Esophagus squamous epithelium (tissue), 5 donors: ENCODE measurements around the gene DLX6. TPM values are rescaled to one million over a fixed set of nuclear protein-coding genes. Genes with fewer than 3 reads are reported as not detected.

Experiments
- DNase-seq: peaks from one replicate; lab custom pipeline; 2025; lab: John Stamatoyannopoulos, UW
- H3K27ac ChIP-seq, 4 donors: fragments of 200-600 bp; sonication (generic); one replicate each; pipeline ENCODE4 v1.5.1; 2016 to 2019; ENCODE audit warnings: mild to moderate bottlenecking in 1 of 4
- H3K27me3 ChIP-seq, 4 donors: fragments of 200-600 bp; sonication (generic); 1 replicate in 3 of 4; 2 replicates in 1 of 4; pipeline versions ENCODE4 v1.5.1 to v1.6.0; 2017 to 2021; ENCODE audit warnings: antibody characterized with exemption in 1 of 4
- H3K36me3 ChIP-seq, 3 donors: fragments of 200-600 bp; sonication (generic); one replicate each; pipeline ENCODE4 v1.5.1; 2016 to 2019
- H3K4me1 ChIP-seq, 3 donors: fragments of 200-600 bp; sonication (generic); one replicate each; pipeline ENCODE4 v1.5.1; 2017 to 2019
- H3K4me3 ChIP-seq, 4 donors: fragments of 200-600 bp; sonication (generic); 1 replicate in 3 of 4; 2 replicates in 1 of 4; pipeline ENCODE4 v1.5.1; 2016 to 2019; ENCODE audit warnings: mild to moderate bottlenecking in 2 of 4, moderate library complexity in 1 of 4
- H3K9me3 ChIP-seq, 3 donors: fragments of 200-600 bp; sonication (generic); one replicate each; pipeline ENCODE4 v1.5.1; 2016 to 2019
- POLR2A ChIP-seq, 4 donors: fragments of 450-650 bp; IDR thresholded peaks; one replicate each; pipeline ENCODE4 v1.6.1; 2017; ENCODE audit warnings: antibody characterized with exemption in 4 of 4, mild to moderate bottlenecking in 4 of 4, moderate library complexity in 3 of 4
- WGBS, 2 donors: methylation state at CpG; one replicate each; pipeline ENCODE4 v1.1.5; 2018; 5-methylcytosine and 5-hydroxymethylcytosine counted together
- intact Hi-C: fragments of 100-400 bp; cut with DNase I; formaldehyde crosslinking; loops from one replicate; pipeline ENCODE4 v1.15.0; 2022
- total RNA-seq, 4 donors: library from RNA; depleted of rRNA; stranded (reverse); fragments of >200 nt; gene quantifications; one replicate each; pipeline ENCODE4 v1.1.0, GENCODE V29; 2016
- TF ChIP-seq, protein P1 (sequence below), 6 experiments: fragments of 450-650 bp in 4 of 6; fragments of 200-600 bp in 2 of 6; sonication (generic) in 2 of 6; IDR thresholded peaks; one replicate each; pipeline ENCODE4 v1.5.1; 2016 to 2019; ENCODE audit warnings: antibody characterized with exemption in 6 of 6, mild to moderate bottlenecking in 4 of 6, moderate library complexity in 4 of 6
- donor health status: DM: yes; HTN: yes; CAD: no.

DLX6 gene
- total RNA-seq, 4 donors from 2014 or later = not detected

DNA sequence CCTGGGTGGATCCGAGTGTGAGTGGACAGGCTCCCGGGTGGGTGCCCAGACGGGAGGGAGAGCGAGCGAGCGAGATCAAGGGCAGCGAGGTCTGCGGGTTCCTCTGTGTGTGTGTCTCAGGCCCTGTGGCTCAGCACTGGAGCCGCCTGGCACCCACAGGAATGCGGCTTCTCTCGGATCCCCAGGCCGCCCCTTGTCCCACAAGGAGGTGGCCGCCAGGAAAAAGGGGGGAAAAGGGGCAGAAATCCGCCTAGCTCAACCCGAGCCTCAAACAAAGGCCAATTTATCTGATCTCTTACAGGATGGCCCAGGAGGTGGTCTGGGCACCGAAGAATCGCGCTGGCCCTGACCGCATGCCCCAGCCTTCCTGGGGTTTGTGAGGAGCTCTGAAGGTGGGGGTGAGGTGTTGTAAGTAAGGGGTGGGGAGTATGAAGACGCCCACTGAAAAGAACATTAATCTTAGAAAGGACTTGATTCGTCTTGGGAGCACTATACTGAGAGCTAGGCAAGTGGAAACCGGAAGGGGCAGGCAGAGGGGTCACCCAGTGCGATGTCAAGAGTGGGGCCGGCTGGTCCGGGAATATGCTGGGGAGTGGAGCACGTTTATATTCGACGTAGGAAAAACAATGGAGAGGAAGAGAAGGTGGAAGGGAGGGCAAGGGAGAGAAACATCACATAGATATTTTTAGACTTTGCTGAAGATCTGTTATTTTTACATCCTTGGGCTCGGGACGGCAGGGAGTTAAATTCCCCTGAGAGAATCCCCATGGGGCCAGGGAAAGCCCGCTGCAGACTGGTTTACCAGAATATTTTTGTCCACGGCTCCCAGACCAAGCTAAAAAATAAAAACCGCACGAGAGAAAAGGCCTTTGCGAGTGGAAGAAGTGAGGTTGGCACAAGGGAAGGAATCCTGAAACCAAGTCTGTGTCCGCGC lies 12.1 kb downstream of the DLX6 start:
- Histone ChIP-seq H3K4me1 (peaks cover 12 to 48% (median 24%) of the 10 kb centered on the region in 3 donors), H3K27me3 (peaks cover 7 to 100% (median 56%) of the 10 kb centered on the region in 4 donors), H3K27ac (no peak overlapping the region), H3K36me3 (no peaks in the 10 kb centered on the region), H3K4me3 (peak overlapping the region in 1 of 4 donors; percentile 38), H3K9me3 (no peaks in the 10 kb centered on the region)
- intact Hi-C loops = no loop called here
- TF ChIP-seq, protein P1, sequence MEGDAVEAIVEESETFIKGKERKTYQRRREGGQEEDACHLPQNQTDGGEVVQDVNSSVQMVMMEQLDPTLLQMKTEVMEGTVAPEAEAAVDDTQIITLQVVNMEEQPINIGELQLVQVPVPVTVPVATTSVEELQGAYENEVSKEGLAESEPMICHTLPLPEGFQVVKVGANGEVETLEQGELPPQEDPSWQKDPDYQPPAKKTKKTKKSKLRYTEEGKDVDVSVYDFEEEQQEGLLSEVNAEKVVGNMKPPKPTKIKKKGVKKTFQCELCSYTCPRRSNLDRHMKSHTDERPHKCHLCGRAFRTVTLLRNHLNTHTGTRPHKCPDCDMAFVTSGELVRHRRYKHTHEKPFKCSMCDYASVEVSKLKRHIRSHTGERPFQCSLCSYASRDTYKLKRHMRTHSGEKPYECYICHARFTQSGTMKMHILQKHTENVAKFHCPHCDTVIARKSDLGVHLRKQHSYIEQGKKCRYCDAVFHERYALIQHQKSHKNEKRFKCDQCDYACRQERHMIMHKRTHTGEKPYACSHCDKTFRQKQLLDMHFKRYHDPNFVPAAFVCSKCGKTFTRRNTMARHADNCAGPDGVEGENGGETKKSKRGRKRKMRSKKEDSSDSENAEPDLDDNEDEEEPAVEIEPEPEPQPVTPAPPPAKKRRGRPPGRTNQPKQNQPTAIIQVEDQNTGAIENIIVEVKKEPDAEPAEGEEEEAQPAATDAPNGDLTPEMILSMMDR (IDR thresholded peaks at IDR 0.05) = no peak
- no peak for TF ChIP-seq POLR2A (IDR thresholded peaks at IDR 0.05)
- DNase-seq = no peak
- 11 to 22% methylated on average over 29 to 31 of the region's 37 CpGs for WGBS, 2 donors

DNA sequence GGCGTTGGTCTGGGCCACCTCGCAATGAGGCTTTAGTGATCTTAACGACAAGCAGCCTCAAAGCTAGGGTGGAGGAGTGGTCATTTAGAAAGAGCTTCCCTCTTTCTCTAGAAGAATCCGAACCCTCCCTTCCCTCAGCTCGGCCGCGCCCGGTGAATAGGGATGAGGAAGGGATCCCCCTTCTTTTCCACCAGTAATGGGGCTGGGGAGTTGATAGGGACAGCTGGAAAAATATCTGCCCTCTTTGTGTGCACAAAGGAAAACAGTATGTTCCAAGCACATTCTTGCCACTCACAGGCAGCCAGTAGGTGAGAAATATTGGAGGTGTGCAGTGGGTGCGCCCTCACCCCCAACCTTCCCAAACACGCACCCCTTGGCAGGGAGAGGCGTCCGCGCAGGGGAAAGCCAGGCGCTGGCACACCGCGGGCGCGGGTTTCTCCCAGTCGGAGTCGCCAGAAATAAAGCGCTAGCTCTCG lies 12.8 kb downstream of the DLX6 start:
- WGBS, 2 donors = 5 to 16% methylated on average over 13 to 16 of the region's 22 CpGs
- intact Hi-C loops = no loop called here
- H3K27ac ChIP-seq = no peak overlapping the region
- peaks cover 12 to 55% (median 24%) of the 10 kb centered on the region in 3 donors for H3K4me1 ChIP-seq
- no peaks in the 10 kb centered on the region for H3K36me3 ChIP-seq
- H3K4me3 ChIP-seq = peak overlapping the region in 1 of 4 donors; percentile 10
- H3K9me3 ChIP-seq = no peaks in the 10 kb centered on the region
- DNase-seq = no peak
- TF ChIP-seq POLR2A (IDR thresholded peaks at IDR 0.05) = no peak
- TF ChIP-seq, protein P1 (IDR thresholded peaks at IDR 0.05) = no peak
- peaks cover 7 to 100% (median 51%) of the 10 kb centered on the region in 4 donors for H3K27me3 ChIP-seq

DNA sequence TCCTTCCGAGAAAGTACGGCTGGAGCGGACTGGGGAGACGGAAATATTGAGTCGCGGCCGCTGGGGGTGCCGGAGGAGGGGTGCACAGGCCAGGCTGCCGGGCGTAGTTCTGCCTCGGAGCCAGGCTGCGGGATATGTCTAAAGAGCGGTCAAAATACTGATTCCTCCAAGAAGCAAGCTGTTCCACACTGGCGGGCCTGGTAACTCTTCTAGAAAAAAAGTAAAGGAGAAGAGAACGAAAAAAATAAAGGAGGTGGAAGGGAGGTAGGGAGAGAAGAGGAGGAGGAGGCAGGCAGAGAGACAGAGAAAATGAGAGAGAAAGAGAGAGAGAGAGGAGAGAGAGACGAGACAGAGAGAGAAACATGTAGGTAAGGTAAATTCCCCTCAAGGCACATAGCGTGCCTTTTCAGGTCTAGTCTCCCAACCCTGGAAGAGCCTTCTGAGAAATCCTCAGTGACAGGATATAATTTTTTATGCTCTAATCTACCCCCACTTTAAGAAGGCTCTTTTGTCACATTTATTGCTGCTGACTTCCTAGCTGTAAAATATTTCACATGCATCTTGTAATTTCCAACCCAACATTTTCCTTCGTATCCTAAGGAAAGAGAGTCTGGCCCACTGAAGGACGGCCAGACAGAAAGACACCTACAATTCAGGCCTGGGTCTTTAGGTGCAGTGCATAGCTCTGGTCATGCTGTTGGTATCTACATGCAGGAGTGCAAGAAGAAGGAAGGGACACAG lies 13.6 kb downstream of the DLX6 start:
- Histone ChIP-seq H3K27ac (no peak overlapping the region), H3K4me3 (peak overlapping the region in 1 of 4 donors; percentile 10), H3K4me1 (peaks cover 12 to 63% (median 26%) of the 10 kb centered on the region in 3 donors), H3K27me3 (peaks cover 7 to 100% (median 44%) of the 10 kb centered on the region in 4 donors), H3K9me3 (no peaks in the 10 kb centered on the region), H3K36me3 (no peaks in the 10 kb centered on the region)
- intact Hi-C loops = no loop called here
- no peak for TF ChIP-seq POLR2A (IDR thresholded peaks at IDR 0.05)
- TF ChIP-seq, protein P1 (IDR thresholded peaks at IDR 0.05) = no peak
- 22 to 31% methylated on average over 16 of the region's 19 CpGs for WGBS, 2 donors
- no peak for DNase-seq

DNA sequence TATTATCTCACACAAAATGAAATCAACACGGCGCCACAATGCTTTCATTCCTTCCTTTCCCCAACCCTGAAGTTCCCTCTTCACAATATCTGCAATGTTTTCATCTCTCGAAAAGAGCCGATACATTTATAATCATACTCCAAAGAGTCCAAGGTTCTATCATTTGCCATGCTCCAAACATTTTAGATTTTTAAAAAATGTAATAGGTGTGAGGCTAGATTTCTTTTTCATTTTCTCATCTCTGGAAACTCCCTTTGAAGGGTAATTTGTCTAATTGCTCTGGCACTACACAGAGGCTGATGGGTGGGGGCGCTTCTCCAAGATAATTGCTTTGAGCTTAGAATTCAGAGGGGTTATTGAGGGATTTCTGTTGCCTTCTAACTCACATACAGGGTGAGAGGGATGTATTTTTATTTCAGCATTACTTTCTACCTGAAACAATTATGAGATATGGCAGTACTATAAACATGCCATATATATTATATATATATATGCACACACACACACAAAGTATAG lies 14.4 kb downstream of the DLX6 start:
- no peak overlapping the region for H3K4me3 ChIP-seq
- DNase-seq = no peak
- H3K36me3 ChIP-seq = no peaks in the 10 kb centered on the region
- intact Hi-C loops = no loop called here
- TF ChIP-seq, protein P1 (IDR thresholded peaks at IDR 0.05) = no peak
- no peak for TF ChIP-seq POLR2A (IDR thresholded peaks at IDR 0.05)
- no peak overlapping the region for H3K27ac ChIP-seq
- H3K27me3 ChIP-seq = peaks cover 7 to 100% (median 42%) of the 10 kb centered on the region in 4 donors
- 41 to 59% methylated on average over 5 of the region's 5 CpGs for WGBS, 2 donors
- H3K9me3 ChIP-seq = no peaks in the 10 kb centered on the region
- H3K4me1 ChIP-seq = peaks cover 17 to 71% (median 32%) of the 10 kb centered on the region in 3 donors
